ENCODE results near the gene SCARF1.
A peak's percentile ranks its signal among the peaks of the same experiment; 100 is the strongest.

SCARF1 gene

DNA sequence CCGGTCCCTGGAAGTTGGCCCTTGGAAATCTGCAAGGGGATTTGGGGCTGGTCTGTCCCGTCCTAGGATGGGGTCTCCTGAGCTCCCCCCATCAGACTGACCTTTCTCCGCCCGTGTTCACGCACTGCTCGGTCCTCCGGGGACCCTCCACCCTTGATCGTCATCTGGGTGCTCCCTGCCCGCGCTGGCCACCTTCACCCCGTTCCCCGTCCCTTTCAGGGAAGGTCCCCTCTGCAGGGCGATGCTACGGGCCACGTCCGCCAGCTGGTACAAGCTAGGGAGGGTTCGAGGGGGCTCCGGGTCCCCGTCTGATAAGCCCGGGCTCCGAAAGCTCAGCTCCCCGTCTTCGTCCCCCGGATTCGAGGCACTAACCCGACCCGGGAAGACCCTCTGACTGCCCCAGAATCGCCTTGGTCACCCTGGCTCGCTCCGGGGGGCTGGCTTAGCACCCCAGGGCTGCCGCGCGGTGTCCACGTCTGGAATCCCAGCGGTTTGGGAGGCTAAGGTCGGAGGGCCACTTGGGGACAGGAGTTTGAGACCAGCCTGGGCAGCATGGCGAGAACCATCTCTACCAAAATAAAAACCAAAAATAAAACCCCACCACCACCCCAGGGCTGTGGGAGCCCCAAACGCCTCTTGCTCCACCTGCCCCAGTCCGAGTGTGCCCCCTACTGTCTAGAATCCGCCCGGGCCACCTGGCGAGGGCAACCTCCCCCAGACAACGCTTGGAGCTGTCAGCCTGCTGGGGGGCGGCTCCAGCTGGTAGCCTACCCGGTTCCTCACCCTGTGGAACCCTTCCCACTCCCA lies 15.8 kb downstream of the SCARF1 start:
- DNase-seq, result peak in 25 of 51 donors; percentile 7 to 64 (median 42)

DNA sequence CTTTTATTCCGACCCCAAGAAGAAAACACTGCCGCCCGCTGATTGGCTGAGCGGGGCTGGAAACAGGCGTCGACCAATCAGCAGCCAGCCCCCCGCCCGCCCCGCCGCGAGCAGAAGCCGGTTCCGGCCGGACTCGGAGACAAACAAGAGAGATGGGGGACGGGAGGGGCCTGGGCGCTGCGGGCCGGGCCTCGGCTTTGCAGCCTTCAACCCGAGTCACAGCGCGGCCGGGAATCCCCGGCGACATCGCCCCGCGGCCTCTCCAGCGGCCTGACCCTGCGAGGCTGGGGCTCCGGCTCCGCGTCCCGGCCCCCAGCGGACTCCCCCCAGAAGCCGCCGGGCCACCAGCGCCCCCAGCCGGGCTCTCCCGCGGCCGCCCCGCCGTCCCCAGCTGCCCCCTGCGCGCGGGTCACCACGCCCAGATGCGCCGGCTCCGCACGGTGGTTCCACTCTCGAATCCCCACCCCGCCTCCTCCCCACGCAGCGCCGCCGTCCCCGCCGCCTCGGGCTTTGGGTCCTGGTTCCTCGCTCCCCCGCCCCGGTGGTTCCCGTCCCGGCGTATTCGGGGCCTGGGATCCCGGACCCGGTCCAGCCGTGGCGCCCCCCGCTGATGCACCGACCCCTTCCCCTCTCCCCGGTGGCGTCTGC lies 16.6 kb downstream of the SCARF1 start:
- DNase-seq, result peak; percentile 81 to 98 (median 95)

- peak in 50 of 51 donors; percentile 47 to 93 (median 81) for DNase-seq
These were observed 17.3 kb downstream of the SCARF1 start, which contains the start of gene SLC43A2 for GRCh38 chr17:1627982-1628855. TSS of gene SLC43A2 (minus strand) at chr17:1628834. CDS start at chr17:1627874, 960 bp downstream.

- DNase-seq, result peak in 14 of 51 donors; percentile 15 to 45 (median 34)
These were observed 18.1 kb downstream of the SCARF1 start for GRCh38 chr17:1627182-1627981.

- no peak for DNase-seq
These were observed 19.2 kb downstream of the SCARF1 start for GRCh38 chr17:1626333-1626732.

DNA sequence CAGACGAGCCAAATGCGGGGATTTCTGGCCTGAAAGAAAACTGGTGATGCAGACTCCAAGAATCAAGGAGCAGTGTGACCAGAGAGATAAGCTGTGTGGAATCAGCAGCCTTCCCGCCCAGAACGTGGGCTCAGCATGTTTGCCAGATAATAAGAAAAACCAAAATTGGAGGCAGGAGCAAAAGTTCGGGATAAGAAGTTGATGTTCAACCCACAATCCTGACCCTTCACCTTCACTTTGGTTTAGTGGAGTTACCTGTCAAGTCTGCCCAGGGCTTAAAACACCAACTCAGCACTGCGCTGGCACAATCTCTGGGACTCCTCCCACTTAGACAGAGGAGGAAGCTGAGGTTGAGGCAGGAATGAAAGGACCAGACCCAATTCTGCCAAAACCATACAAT lies 20.0 kb downstream of the SCARF1 start:
- no peak for DNase-seq

GRCh38 chr17:1625053-1625452 lies 20.5 kb downstream of the SCARF1 start:
- no peak for DNase-seq

GRCh38 chr17:1624650-1625049 lies 20.9 kb downstream of the SCARF1 start:
- no peak for DNase-seq

DNA sequence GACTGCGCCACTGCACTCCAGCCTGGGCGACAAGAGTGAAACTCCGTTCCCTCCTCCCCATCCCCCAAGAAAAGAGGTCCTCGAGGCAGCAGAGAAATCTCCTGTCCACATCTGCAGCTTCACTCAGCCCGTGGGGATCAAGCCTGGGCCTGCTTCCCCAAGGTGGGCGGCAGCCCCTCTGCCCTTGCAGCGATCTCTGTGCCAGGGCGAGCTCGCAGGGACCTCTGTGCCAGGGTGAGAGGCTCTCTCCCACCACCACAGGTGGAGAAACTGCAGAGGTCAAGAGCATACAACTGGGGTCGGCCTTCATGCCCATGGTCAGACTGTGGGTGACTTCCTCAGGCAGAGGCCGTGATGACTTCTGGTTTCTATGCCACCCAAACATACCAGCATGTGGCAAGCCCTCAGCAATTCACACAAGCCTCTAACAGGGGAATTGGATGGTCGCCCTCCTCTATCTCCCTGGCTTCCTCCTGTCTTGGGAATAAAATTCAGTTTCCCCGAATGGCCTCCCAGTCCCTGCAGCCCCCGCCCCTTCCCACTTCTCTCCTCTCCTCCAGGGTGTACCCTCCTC lies 22.4 kb downstream of the SCARF1 start:
- DNase-seq, result no peak

DNA sequence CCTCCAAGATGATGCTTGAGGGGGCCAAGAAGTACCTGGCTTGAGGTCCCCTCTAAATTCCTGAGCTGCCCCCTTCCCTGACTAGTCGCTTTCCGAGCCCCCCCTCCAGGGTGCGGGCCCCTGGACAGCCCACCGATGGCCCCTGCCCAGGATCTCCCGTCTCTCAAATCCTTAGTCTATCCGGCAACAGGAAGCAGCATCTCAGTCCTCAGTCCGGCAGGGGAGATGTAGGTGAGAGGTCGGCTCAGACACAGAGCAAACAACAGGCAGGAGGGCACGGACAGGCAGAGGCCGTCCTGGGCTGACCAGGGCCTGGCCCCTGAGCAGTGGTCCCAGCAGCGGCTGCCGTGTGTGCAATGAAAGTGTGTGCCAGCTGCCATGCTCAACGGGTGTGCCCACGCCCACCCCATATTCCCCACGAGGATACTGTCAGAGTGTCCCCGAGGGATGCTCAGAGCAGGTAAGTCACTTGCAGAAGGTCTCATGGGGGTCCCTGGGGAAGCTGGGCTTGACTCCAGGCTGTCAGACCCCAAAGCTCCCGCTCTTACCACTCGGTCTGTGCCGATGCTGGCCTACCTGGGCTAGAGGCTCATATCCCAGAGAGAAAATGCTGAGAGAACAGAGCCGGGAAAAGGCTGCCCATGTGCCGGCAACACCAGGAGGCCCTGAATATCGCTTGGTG lies 24.1 kb downstream of the SCARF1 start:
- DNase-seq, result no peak

DNA sequence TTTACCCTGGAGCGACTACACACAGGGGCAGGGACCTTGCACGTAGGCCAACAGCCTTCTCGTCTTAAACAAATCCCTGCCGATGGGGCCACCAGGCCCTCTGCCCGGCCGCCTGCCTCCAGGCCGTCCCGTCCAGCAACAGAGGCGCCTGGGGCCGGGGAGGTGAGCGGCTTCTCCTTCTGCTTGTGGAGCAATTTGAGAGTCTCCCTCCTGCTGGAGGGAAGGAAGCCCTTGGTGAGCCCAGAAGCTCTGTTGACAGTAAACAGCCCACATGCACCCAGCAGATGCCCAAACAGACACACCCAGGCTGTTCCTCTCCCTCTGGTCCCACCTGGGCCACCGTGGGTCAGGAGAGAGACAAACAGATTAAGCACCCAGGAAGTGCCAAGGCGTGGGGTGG lies 25.0 kb downstream of the SCARF1 start:
- no peak for DNase-seq

GRCh38 chr17:1617620-1618174 lies 27.8 kb downstream of the SCARF1 start:
- DNase-seq, result no peak

- no peak for DNase-seq
These were observed 29.4 kb downstream of the SCARF1 start for GRCh38 chr17:1616101-1616500.

GRCh38 chr17:1612400-1612799 lies 33.1 kb downstream of the SCARF1 start:
- DNase-seq, result no peak

GRCh38 chr17:1611715-1612114 lies 33.8 kb downstream of the SCARF1 start:
- DNase-seq, result peak in 4 of 51 donors; percentile 12 to 27 (median 16)

- DNase-seq, result no peak
These were observed 36.9 kb downstream of the SCARF1 start for GRCh38 chr17:1608676-1609075.

DNA sequence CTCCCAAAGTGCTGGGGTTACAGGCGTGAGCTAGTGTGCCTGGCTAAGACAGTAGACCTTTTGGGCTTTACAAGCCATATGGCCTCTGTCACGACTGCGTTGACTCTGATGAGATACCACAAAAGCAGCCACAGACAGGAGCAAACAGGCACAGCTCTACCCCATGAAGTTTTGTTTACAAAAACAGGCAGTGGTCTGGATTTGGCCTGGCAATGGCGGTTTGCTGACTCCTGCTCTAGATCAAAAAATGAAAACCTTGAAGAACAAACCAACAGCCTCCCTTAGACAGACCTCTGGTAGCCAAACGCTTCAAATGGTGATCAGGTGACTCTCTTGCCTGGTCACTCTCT lies 37.6 kb downstream of the SCARF1 start:
- no peak for DNase-seq

GRCh38 chr17:1606352-1606985 lies 39.1 kb downstream of the SCARF1 start:
- DNase-seq, result peak in 1 of 51 donors; percentile 40

DNA sequence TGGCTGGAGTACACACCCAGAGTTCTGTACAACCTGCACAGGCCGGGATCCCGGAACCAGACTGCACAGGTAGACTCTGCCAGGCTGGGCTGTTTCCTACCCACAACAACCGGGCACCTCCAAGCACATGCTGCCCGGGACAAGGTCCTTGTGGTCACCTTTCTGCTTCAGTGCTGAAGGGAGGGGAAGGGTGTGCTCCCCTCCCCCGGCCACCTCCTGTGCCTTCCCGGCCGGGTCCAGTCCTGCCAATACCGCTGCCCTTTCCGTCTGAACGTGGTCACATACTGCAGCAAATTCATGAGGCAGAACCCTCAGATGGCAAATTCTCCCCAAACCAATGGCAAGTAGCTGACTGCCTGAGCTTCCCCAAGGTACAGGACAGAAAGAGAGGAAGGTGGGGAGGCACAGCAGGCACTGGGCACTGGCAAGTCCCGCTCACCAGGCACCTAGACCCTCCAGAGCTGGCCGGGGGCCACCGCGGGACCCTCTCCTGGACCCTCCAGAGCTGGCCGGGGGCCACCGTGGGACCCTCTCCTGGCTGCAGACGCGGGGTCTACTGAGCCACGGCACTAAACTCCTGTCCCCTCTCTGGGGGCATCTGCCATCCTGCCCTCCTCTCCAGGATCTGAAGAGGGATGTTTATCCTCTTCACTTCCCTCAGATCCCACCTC lies 39.7 kb downstream of the SCARF1 start:
- no peak for DNase-seq
